A204.1 (cell line): ENCODE measurements around the gene EPM2A.

ENCODE experiments used
- FAIRE-seq: peaks from 2 replicates; lab custom pipeline; 2012; peaks lifted over from hg19 to GRCh38; lab: Jason Lieb, UNC

EPM2A gene

GRCh38 chr6:145670311-145670710 lies 65.0 kb downstream of the EPM2A start:
- no peak for FAIRE-seq

GRCh38 chr6:145669627-145670034 lies 65.7 kb downstream of the EPM2A start:
- no peak for FAIRE-seq

- no peak for FAIRE-seq
These were observed 66.5 kb downstream of the EPM2A start for GRCh38 chr6:145668844-145669243.

GRCh38 chr6:145660676-145661075 lies 74.6 kb downstream of the EPM2A start:
- FAIRE-seq, result no peak

- FAIRE-seq, result no peak
These were observed 79.2 kb downstream of the EPM2A start for GRCh38 chr6:145656128-145656527.

GRCh38 chr6:145652572-145652971 lies 82.7 kb downstream of the EPM2A start:
- FAIRE-seq, result no peak

- FAIRE-seq, result no peak
These were observed 83.3 kb downstream of the EPM2A start for GRCh38 chr6:145651988-145652387.

- no peak for FAIRE-seq
These were observed 87.2 kb downstream of the EPM2A start for GRCh38 chr6:145648149-145648548.

- no peak for FAIRE-seq
These were observed 87.7 kb downstream of the EPM2A start for GRCh38 chr6:145647602-145648001.

- FAIRE-seq, result no peak
These were observed 91.6 kb downstream of the EPM2A start for GRCh38 chr6:145643760-145644159.

- peak; percentile 68 for FAIRE-seq
These were observed 101.2 kb downstream of the EPM2A start for GRCh38 chr6:145633981-145634627.

GRCh38 chr6:145632971-145633370 lies 102.3 kb downstream of the EPM2A start:
- FAIRE-seq, result no peak

GRCh38 chr6:145631374-145631773 lies 103.9 kb downstream of the EPM2A start:
- no peak for FAIRE-seq

GRCh38 chr6:145630598-145630997 lies 104.7 kb downstream of the EPM2A start:
- no peak for FAIRE-seq

GRCh38 chr6:145629478-145629877 lies 105.8 kb downstream of the EPM2A start:
- no peak for FAIRE-seq

GRCh38 chr6:145627451-145627850 lies 107.9 kb downstream of the EPM2A start:
- FAIRE-seq, result no peak

- FAIRE-seq, result no peak
These were observed 108.5 kb downstream of the EPM2A start for GRCh38 chr6:145626857-145627256.

- no peak for FAIRE-seq
These were observed 112.1 kb downstream of the EPM2A start for GRCh38 chr6:145623231-145623630.

GRCh38 chr6:145621776-145622175 lies 113.5 kb downstream of the EPM2A start:
- no peak for FAIRE-seq

GRCh38 chr6:145620088-145620487 lies 115.2 kb downstream of the EPM2A start:
- no peak for FAIRE-seq

- FAIRE-seq, result no peak
These were observed 125.8 kb downstream of the EPM2A start for GRCh38 chr6:145609521-145609920.

GRCh38 chr6:145608850-145609249 lies 126.5 kb downstream of the EPM2A start:
- FAIRE-seq, result no peak

- no peak for FAIRE-seq
These were observed 131.3 kb downstream of the EPM2A start for GRCh38 chr6:145603991-145604390.

GRCh38 chr6:145603424-145603833 lies 131.9 kb downstream of the EPM2A start:
- no peak for FAIRE-seq
